ENCODE data around the gene ZNF512B. TPM values are rescaled to one million over a fixed set of nuclear protein-coding genes. Genes with fewer than 3 reads are reported as not detected.

ZNF512B gene
- total and polyA plus RNA-seq, 4 donors, result 8.7 to 18.9 (median 11.8) TPM

GRCh38 chr20:63964412-63964811 is 5.3 kb downstream of the ZNF512B start:
- no peak for TF ChIP-seq CTCF (IDR thresholded peaks at IDR 0.05; ENCODE audit: control extremely low read depth, extremely low read depth)
- DNase-seq (no peak), ATAC-seq (ENCODE audit: insufficient read depth, low FRiP score) (no peak)
- Histone ChIP-seq H3K4me1 (ENCODE audit: control insufficient read depth in 5 of 5, insufficient read depth in 5 of 5, low read length in 5 of 5) (peaks cover 0 to 7% (median 0%) of the 10 kb centered on the region in 5 donors), H3K36me3 (ENCODE audit: control insufficient read depth in 4 of 4, insufficient read depth in 4 of 4, low read length in 4 of 4) (peaks cover 0 to 61% (median 37%) of the 10 kb centered on the region in 4 donors), H3K9me3 (ENCODE audit: control insufficient read depth in 4 of 4, insufficient read depth in 3 of 4, low read length in 3 of 4) (peaks cover 0 to 8% (median 0%) of the 10 kb centered on the region in 4 donors), H3K27ac (ENCODE audit: low read depth in 1 of 2, low read length in 1 of 2) (no peak overlapping the region), H3K4me3 (no peak overlapping the region), H3K9ac (ENCODE audit: insufficient read depth in 1 of 2, low read length in 2 of 2) (no peak overlapping the region), H3K27me3 (ENCODE audit: control insufficient read depth in 3 of 3, insufficient read depth in 3 of 3, low read length in 2 of 3) (no peaks in the 10 kb centered on the region)
- 94% methylated on average over 16 of the region's 16 CpGs for WGBS, 2 donors

GRCh38 chr20:63963784-63964301 is 5.9 kb downstream of the ZNF512B start:
- TF ChIP-seq CTCF (IDR thresholded peaks at IDR 0.05; ENCODE audit: control extremely low read depth, extremely low read depth), result no peak
- Histone ChIP-seq H3K9me3 (ENCODE audit: control insufficient read depth in 4 of 4, insufficient read depth in 3 of 4, low read length in 3 of 4) (peaks cover 0 to 8% (median 0%) of the 10 kb centered on the region in 4 donors), H3K27ac (ENCODE audit: low read depth in 1 of 2, low read length in 1 of 2) (no peak overlapping the region), H3K4me3 (no peak overlapping the region), H3K36me3 (ENCODE audit: control insufficient read depth in 4 of 4, insufficient read depth in 4 of 4, low read length in 4 of 4) (peaks cover 0 to 66% (median 40%) of the 10 kb centered on the region in 4 donors), H3K4me1 (ENCODE audit: control insufficient read depth in 5 of 5, insufficient read depth in 5 of 5, low read length in 5 of 5) (peaks cover 0 to 5% (median 0%) of the 10 kb centered on the region in 5 donors), H3K9ac (ENCODE audit: insufficient read depth in 1 of 2, low read length in 2 of 2) (no peak overlapping the region), H3K27me3 (ENCODE audit: control insufficient read depth in 3 of 3, insufficient read depth in 3 of 3, low read length in 2 of 3) (no peaks in the 10 kb centered on the region)
- DNase-seq (no peak), ATAC-seq (ENCODE audit: insufficient read depth, low FRiP score) (no peak)
- WGBS, 2 donors, result 96 to 98% methylated on average over 16 of the region's 16 CpGs

GRCh38 chr20:63963348-63963741 is 6.4 kb downstream of the ZNF512B start:
- Histone ChIP-seq H3K9ac (ENCODE audit: insufficient read depth in 1 of 2, low read length in 2 of 2) (no peak overlapping the region), H3K27ac (ENCODE audit: low read depth in 1 of 2, low read length in 1 of 2) (no peak overlapping the region), H3K9me3 (ENCODE audit: control insufficient read depth in 4 of 4, insufficient read depth in 3 of 4, low read length in 3 of 4) (peaks cover 0 to 8% (median 0%) of the 10 kb centered on the region in 4 donors), H3K36me3 (ENCODE audit: control insufficient read depth in 4 of 4, insufficient read depth in 4 of 4, low read length in 4 of 4) (peaks cover 0 to 69% (median 40%) of the 10 kb centered on the region in 4 donors), H3K4me3 (no peak overlapping the region), H3K27me3 (ENCODE audit: control insufficient read depth in 3 of 3, insufficient read depth in 3 of 3, low read length in 2 of 3) (no peaks in the 10 kb centered on the region), H3K4me1 (ENCODE audit: control insufficient read depth in 5 of 5, insufficient read depth in 5 of 5, low read length in 5 of 5) (peaks cover 0 to under 1% (median 0%) of the 10 kb centered on the region in 5 donors)
- no peak for TF ChIP-seq CTCF (IDR thresholded peaks at IDR 0.05; ENCODE audit: control extremely low read depth, extremely low read depth)
- ATAC-seq (ENCODE audit: insufficient read depth, low FRiP score) (no peak), DNase-seq (no peak)
- WGBS, 2 donors, result 91 to 96% methylated on average over 26 to 27 of the region's 27 CpGs
